Colonic mucosa (tissue), 4 donors: ENCODE results near the gene MPDU1. TPM values are rescaled to one million over a fixed set of nuclear protein-coding genes. Genes with fewer than 3 reads are reported as not detected.
A peak's percentile ranks its signal among the peaks of the same experiment; 100 is the strongest.

Source experiments
- DNase-seq: peaks from one replicate; pipeline ENCODE4 v3.0.0-alpha.2; 2020
- H3K27ac ChIP-seq: fragments of 200-600 bp; one replicate; pipeline ENCODE4 v1.8.0; 2021
- H3K27me3 ChIP-seq: fragments of 200-600 bp; one replicate; pipeline ENCODE4 v1.8.0; 2021
- H3K36me3 ChIP-seq: fragments of 200-600 bp; one replicate; pipeline ENCODE4 v1.8.0; 2021
- H3K4me1 ChIP-seq: fragments of 200-600 bp; one replicate; pipeline ENCODE4 v1.8.0; 2021; ENCODE audit warnings: mild to moderate bottlenecking
- H3K4me3 ChIP-seq: fragments of 200-600 bp; one replicate; pipeline ENCODE4 v1.8.0; 2021
- H3K9ac ChIP-seq, 2 donors: one replicate each; pipeline ENCODE4 v1.7.0; 2013; ENCODE audit warnings: control low read depth in 2 of 2, low read depth in 2 of 2, low read length in 2 of 2
- H3K9me3 ChIP-seq: fragments of 200-600 bp; one replicate; pipeline ENCODE4 v1.8.0; 2021
- intact Hi-C: fragments of 100-400 bp; cut with DNase I; formaldehyde crosslinking; loops from one replicate; pipeline ENCODE4 v1.14.1; 2022
- total RNA-seq, 2 donors: library from RNA; stranded (reverse); fragmentation: NEBNext Ultra II Directional in 1 of 2; extraction: Animal tissue kit (Norgen Biotek cat#: 25700) in 1 of 2; gene quantifications; one replicate each; pipeline ENCODE4 v1.2.1, GENCODE V29; 2021
- TF ChIP-seq, protein P1 (sequence below): fragments of 200-600 bp; IDR thresholded peaks from one replicate; pipeline ENCODE4 v1.8.0; 2022; ENCODE audit warnings: antibody characterized with exemption, mild to moderate bottlenecking
- donor health status: healthy.
- donor health status: DM: no; HTN: no; CAD: no.
- donor health status: DM: no; HTN: no; CAD: no.

The MPDU1 gene
- total RNA-seq, 2 donors from 2014 or later, result 80.1 to 111 TPM

DNA sequence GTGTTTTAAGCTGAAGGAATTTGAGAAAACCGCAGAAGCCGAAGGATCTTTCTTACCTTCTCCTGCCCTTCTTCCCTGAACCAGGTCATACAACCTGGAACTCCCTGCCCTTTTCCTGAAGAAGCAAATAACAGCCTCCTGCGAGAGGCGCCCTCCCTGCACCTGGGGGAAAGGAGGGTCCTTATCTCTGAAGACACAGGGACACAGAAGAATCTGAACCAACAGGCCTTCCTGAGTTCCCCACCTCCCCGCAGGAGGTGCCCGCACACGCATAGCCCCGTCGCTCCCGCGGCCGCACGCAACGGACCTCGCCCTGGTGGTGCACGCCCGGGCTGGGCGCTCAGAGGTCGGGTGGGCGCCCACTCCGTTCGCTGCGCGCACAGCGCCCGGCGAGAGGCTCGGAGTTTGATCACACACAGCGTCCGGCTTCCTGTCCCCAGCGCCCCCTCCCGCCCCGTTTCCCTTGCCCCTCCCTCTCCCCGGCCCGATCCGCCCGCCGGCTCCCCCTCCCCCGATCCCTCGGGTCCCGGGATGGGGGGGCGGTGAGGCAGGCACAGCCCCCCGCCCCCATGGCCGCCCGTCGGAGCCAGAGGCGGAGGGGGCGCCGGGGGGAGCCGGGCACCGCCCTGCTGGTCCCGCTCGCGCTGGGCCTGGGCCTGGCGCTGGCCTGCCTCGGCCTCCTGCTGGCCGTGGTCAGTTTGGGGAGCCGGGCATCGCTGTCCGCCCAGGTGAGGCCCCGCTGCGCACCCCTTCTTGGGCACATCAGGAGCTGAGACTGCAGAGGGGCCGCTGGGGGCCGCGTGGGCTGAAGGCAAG, 34.9 kb upstream of the MPDU1 start, which contains the start of gene TNFSF12:
Gene TNFSF12 (plus strand): TSS at position 474 of the 816 bp plus-strand sequence. CDS start 96 bp downstream, at position 570.
- Histone ChIP-seq H3K9me3 (no peaks in the 10 kb centered on the region), H3K27ac (peak within 1 kb of the TSS; percentile 80), H3K27me3 (no peaks in the 10 kb centered on the region), H3K9ac (peak within 1 kb of the TSS; percentile 85 to 88), H3K4me1 (peaks cover 5% of the 10 kb centered on the region), H3K36me3 (no peaks in the 10 kb centered on the region), H3K4me3 (peak within 1 kb of the TSS; percentile 69)
- peak; percentile 73 for DNase-seq
- intact Hi-C loops, result no loop called here
- TF ChIP-seq, protein P1, sequence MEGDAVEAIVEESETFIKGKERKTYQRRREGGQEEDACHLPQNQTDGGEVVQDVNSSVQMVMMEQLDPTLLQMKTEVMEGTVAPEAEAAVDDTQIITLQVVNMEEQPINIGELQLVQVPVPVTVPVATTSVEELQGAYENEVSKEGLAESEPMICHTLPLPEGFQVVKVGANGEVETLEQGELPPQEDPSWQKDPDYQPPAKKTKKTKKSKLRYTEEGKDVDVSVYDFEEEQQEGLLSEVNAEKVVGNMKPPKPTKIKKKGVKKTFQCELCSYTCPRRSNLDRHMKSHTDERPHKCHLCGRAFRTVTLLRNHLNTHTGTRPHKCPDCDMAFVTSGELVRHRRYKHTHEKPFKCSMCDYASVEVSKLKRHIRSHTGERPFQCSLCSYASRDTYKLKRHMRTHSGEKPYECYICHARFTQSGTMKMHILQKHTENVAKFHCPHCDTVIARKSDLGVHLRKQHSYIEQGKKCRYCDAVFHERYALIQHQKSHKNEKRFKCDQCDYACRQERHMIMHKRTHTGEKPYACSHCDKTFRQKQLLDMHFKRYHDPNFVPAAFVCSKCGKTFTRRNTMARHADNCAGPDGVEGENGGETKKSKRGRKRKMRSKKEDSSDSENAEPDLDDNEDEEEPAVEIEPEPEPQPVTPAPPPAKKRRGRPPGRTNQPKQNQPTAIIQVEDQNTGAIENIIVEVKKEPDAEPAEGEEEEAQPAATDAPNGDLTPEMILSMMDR, result no peak

DNA sequence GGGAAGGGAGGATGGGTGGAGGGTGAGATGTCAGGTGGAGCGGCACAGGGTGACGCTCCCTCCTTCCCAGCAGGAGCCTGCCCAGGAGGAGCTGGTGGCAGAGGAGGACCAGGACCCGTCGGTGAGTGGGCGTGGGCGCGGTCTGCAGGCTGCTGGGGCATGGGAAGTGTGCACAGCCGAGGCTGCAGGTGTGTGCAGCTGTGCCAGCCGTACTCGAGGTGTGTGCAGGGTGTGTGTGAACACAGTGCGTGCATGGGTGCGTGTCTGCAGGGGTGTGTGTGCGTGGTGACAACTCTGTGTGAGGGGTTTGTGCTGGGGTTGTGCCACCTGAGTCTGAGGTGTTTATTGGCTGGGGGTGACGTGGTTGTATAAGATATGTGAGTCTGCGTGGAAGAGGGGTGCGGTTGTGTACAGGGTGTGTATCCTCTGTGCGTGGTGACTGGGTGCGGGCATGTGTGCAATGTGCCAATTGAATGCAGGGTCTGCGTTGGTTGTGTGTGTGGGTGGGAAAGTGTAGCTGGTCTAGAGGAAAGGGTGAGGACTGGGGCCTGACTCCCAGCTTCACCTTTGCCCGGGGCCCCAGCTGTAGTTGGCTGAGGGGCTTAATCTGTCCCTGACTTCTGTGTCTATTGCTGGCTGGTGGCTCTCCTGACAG, 34.1 kb upstream of the MPDU1 start:
- peak overlapping the region; percentile 85 to 88 for H3K9ac ChIP-seq
- no peaks in the 10 kb centered on the region for H3K9me3 ChIP-seq
- no peaks in the 10 kb centered on the region for H3K27me3 ChIP-seq
- peak overlapping the region; percentile 80 for H3K27ac ChIP-seq
- H3K4me3 ChIP-seq, result peak overlapping the region; percentile 69
- TF ChIP-seq, protein P1, result no peak
- peak; percentile 57 for DNase-seq
- intact Hi-C loops, result no loop called here
- H3K36me3 ChIP-seq, result no peaks in the 10 kb centered on the region
- peaks cover 5% of the 10 kb centered on the region for H3K4me1 ChIP-seq

DNA sequence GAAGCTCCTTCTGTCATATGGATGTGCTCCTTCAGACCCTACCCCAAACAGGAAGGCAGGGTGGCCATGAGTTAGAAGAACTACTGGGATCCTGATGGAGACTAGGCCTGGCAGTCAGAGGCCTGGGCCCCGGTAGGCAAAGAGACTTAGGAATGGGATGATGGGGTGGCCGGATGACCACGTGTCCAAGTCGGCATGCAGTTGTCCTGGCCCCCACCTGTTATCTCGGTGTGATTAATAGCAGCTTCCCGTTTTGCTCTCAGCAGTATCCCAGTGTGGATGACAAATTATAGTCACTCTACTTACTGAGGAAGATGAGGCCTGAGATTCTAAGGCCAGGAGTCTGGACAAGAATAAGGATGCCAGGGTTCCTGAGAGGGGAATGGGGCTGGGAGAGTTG, 33.3 kb upstream of the MPDU1 start:
- intact Hi-C loops, result no loop called here

DNA sequence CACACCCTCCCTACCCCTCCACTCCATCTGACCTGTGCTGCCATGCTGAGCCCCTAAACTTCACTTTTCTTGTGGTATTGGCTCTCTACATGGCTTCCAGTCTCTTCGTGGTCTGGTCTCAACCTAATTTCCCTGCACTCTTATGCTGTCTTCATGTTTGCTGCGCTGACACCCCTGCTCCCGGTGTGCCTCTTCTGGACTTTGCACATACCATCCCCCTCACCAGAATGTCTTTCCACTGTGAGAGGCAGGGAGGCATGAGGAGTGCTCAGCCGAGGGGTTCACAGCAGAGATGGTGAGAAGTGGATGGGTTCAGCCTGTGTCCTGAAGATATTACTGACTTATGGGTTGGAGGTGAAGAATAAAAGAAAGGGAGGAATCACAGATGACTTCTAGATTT, 32.3 kb upstream of the MPDU1 start:
- H3K9ac ChIP-seq, result no peak overlapping the region
- no peaks in the 10 kb centered on the region for H3K9me3 ChIP-seq
- H3K36me3 ChIP-seq, result no peaks in the 10 kb centered on the region
- H3K4me1 ChIP-seq, result peaks cover 5% of the 10 kb centered on the region
- H3K27me3 ChIP-seq, result no peaks in the 10 kb centered on the region
- no peak overlapping the region for H3K27ac ChIP-seq
- TF ChIP-seq, protein P1, result no peak
- no peak for DNase-seq
- no peak overlapping the region for H3K4me3 ChIP-seq
- intact Hi-C loops, result no loop called here

More for the DNA sequence above, 33.3 kb upstream of the MPDU1 start:
- Histone ChIP-seq H3K4me1 (peaks cover 5% of the 10 kb centered on the region), H3K36me3 (no peaks in the 10 kb centered on the region), H3K27ac (no peak overlapping the region), H3K27me3 (no peaks in the 10 kb centered on the region), H3K9me3 (no peaks in the 10 kb centered on the region), H3K4me3 (no peak overlapping the region), H3K9ac (no peak overlapping the region)
- no peak for DNase-seq
- TF ChIP-seq, protein P1, result no peak

DNA sequence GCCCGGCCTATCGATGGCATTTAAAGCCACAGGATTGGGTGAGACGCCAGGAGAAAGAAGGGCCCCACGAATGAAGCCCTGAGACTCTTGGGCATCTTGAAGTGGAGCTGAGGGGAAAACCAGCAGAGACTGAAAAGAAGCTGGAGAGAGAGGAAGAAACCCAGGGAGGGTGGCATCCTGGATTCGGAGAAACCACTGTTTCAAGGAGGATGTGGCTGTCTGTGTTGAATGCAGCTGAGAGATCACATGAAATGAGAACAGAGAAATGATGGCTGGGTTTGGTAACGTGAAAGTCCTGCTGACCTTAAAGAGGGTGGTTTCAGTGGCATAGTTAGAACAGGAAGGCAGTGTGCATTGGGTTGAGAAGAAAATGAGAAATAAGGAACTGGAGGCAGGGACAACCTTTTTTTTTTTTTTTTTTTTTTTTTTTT, 31.0 kb upstream of the MPDU1 start:
- H3K9me3 ChIP-seq, result no peaks in the 10 kb centered on the region
- no peaks in the 10 kb centered on the region for H3K36me3 ChIP-seq
- intact Hi-C loops, result no loop called here
- no peaks in the 10 kb centered on the region for H3K27me3 ChIP-seq
- peaks cover 8% of the 10 kb centered on the region for H3K4me1 ChIP-seq
- peak overlapping the region; percentile 36 for H3K27ac ChIP-seq
- no peak overlapping the region for H3K4me3 ChIP-seq
- no peak overlapping the region for H3K9ac ChIP-seq
- TF ChIP-seq, protein P1, result no peak
- no peak for DNase-seq
